ENCODE measurements around the gene ZNF385D.

GRCh38 chr3:21526461-21526860 is 224.5 kb downstream of the ZNF385D start:
- TF ChIP-seq CTCF (IDR thresholded peaks at IDR 0.05) (no peak), REST (IDR thresholded peaks at IDR 0.05; ENCODE audit: insufficient read depth in 1 of 2, low read depth in 2 of 2, low read length in 1 of 2) (no peak)
